Astrocyte of the hippocampus (primary cell): ENCODE data around the gene FAM222A.

Experiments
- DNase-seq: peaks from one replicate; pipeline ENCODE4 v3.0.0; 2011; ENCODE audit warnings: low read depth, low spot score

The FAM222A gene

GRCh38 chr12:109724321-109724892, 10.8 kb downstream of the FAM222A start:
- DNase-seq = no peak

- no peak for DNase-seq
Observed at GRCh38 chr12:109725321-109726105, 11.9 kb downstream of the FAM222A start.

GRCh38 chr12:109726106-109726497, 12.5 kb downstream of the FAM222A start:
- no peak for DNase-seq

GRCh38 chr12:109726511-109727038, 12.9 kb downstream of the FAM222A start:
- no peak for DNase-seq

- DNase-seq = no peak
Observed at GRCh38 chr12:109727039-109727723, 13.6 kb downstream of the FAM222A start.

GRCh38 chr12:109727746-109728726, 14.4 kb downstream of the FAM222A start:
- DNase-seq = no peak

GRCh38 chr12:109728921-109729320, 15.3 kb downstream of the FAM222A start:
- DNase-seq = no peak

GRCh38 chr12:109729371-109729781, 15.8 kb downstream of the FAM222A start:
- no peak for DNase-seq

- DNase-seq = no peak
Observed at GRCh38 chr12:109729801-109730200, 16.2 kb downstream of the FAM222A start.

- DNase-seq = no peak
Observed at GRCh38 chr12:109730306-109731145, 16.9 kb downstream of the FAM222A start.

- DNase-seq = no peak
Observed at GRCh38 chr12:109731231-109731731, 17.7 kb downstream of the FAM222A start.

GRCh38 chr12:109731806-109732205, 18.2 kb downstream of the FAM222A start:
- DNase-seq = no peak

GRCh38 chr12:109732321-109733305, 19.0 kb downstream of the FAM222A start:
- DNase-seq = no peak

GRCh38 chr12:109734219-109735000, 20.8 kb downstream of the FAM222A start:
- no peak for DNase-seq

- no peak for DNase-seq
Observed at GRCh38 chr12:109735051-109735521, 21.5 kb downstream of the FAM222A start.

- DNase-seq = no peak
Observed at GRCh38 chr12:109735825-109736551, 22.4 kb downstream of the FAM222A start.

GRCh38 chr12:109736552-109737108, 23.0 kb downstream of the FAM222A start:
- peak; percentile 82 for DNase-seq
